GM12875 (cell line): Measurements from ENCODE around the gene SCARB2.
A peak's percentile ranks its signal among the peaks of the same experiment; 100 is the strongest.

Experiments used
- H3K4me3 ChIP-seq: one replicate; pipeline ENCODE4 v1.5.1; 2011; ENCODE audit warnings: low read depth, low read length, control low read depth
- CTCF ChIP-seq: IDR thresholded peaks from 2 replicates; pipeline ENCODE4 v1.5.1; 2011; ENCODE audit warnings: low read depth, mild to moderate bottlenecking, control low read depth, inconsistent platforms, low read length, moderate library complexity, borderline replicate concordance; ENCODE audit not compliant: insufficient read depth

Gene SCARB2

DNA sequence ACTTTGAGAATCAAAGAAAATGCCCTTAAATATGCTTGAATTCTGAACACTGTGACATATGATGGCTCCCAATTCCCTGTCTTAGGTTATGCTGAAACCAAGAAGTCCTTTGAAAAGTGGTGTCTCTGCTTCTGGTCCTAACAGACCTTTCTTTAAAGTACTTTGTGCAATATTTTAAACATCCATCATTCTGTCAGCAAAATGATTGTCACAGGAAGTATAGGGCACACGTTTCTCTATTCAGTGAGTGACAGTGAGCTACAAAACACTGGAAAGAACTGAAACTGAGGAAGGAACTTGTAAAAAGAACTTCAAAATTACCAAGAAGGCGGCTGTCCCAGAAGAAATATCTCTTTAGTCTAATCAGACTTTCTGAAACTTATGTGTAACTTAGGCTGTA is 53.3 kb downstream of the SCARB2 start:
- H3K4me3 ChIP-seq = no peak overlapping the region
- TF ChIP-seq CTCF = no peak

DNA sequence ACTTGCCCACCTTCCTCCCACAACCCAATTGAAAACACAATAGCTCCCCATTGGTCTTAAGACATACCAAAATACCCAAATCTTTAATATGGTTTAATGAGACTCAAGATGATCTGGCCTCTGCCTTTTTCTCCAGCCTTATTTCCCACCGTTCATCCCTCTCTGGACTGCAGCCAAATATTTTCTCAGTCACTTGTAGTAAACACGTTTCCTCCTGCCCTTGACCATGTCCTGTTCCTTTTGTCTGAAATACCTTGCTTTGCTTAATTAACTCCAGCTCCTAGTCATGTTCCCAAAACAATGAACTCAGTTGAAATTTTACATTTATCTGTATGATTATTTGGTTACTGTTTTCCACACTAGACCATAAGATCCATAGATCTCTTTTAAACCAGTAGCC is 57.0 kb downstream of the SCARB2 start:
- TF ChIP-seq CTCF = no peak

GRCh38 chr4:76155979-76156378 is 57.6 kb downstream of the SCARB2 start:
- TF ChIP-seq CTCF = no peak
- no peak overlapping the region for H3K4me3 ChIP-seq

More for the DNA sequence above, 57.0 kb downstream of the SCARB2 start:
- no peak overlapping the region for H3K4me3 ChIP-seq

- no peak overlapping the region for H3K4me3 ChIP-seq
Observed at GRCh38 chr4:76153356-76153755, 60.3 kb downstream of the SCARB2 start.

GRCh38 chr4:76148142-76148865 is 65.3 kb downstream of the SCARB2 start, which contains the start of gene NUP54:
Gene NUP54, minus strand, starts transcription at chr4:76148397. Its CDS starts 23 bp downstream, at chr4:76148374.
- peak within 1 kb of the TSS; percentile 87 for H3K4me3 ChIP-seq
- TF ChIP-seq CTCF = no peak

More at GRCh38 chr4:76153356-76153755, 60.3 kb downstream of the SCARB2 start:
- no peak for TF ChIP-seq CTCF

- H3K4me3 ChIP-seq = peak overlapping the region; percentile 87
- TF ChIP-seq CTCF = no peak
Observed at GRCh38 chr4:76147454-76148141, 66.0 kb downstream of the SCARB2 start.

GRCh38 chr4:76144546-76144945 is 69.1 kb downstream of the SCARB2 start:
- no peak overlapping the region for H3K4me3 ChIP-seq

More at GRCh38 chr4:76144546-76144945, 69.1 kb downstream of the SCARB2 start:
- no peak for TF ChIP-seq CTCF
